NCI-H510A (cell line): ENCODE data around the gene OLA1.
A peak's percentile ranks its signal among the peaks of the same experiment; 100 is the strongest.

Source experiments
- DNase-seq: peaks from one replicate; lab custom pipeline; 2025; lab: John Stamatoyannopoulos, UW

Gene OLA1

DNA sequence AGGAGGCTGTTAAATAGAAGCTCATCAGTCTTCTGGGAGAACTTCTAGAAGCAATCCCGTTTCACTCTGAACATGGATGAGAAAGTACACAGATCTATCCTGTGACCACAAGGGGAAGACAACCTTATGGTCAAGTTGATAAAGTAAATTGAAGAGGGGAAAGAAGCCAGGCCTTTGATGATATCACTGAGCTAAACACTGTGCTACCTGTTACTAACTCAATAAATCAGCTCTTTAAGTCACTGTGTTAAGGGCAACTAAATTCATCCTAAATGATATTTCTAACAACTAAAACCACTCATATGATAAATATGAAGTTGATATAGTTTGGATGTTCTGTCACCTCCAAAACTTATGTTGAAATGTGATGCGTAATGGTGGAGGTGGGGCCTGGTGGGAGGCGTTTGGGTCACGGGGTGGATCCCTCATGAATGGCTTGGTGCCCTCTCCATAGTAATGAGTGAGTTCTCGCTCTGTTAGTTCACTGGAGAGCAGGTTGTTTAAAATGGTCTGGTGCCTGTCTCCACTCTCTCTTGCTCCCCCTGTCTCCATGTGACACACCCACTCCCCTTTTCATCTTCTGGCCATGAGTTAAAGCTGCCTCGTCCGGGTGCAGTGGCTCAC, 23.6 kb downstream of the OLA1 start:
- DNase-seq: no peak

DNA sequence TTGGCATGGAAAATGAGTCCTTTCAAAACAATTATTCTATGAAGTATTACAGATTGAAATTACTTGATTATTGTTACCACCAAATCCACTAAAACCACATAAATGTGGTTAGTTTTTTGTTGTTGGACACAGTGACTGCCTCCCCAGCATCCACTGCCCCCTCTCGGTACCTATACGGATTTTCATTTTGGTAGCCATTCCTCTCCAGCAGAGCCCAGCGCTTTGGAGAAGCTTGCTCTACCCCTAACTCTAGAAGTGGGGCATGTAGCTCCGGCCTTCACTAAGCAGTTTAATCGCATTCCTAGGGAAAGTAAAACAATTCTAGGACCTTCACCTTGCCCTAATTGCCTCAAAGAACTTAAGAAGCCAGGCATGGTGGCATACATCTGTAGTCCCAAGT, 24.2 kb downstream of the OLA1 start:
- DNase-seq: no peak

DNA sequence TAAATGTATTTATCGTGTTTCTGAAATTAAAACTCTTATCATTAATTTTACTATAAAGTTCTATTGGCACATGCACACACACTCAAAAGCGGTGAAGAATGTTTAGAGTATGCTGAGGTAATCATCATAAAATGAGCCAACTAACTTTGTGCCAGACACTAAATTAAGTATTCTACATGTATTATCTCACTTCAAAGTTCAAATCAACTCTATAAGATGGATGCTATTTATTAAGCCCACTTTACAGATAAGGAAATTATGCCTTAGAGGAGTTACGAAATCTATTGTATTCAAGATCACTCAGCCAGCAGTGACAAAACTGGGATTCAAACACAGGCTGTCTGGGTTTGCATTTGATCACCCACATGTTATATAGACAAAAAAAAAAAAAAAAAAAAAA, 24.9 kb downstream of the OLA1 start:
- DNase-seq: no peak

DNA sequence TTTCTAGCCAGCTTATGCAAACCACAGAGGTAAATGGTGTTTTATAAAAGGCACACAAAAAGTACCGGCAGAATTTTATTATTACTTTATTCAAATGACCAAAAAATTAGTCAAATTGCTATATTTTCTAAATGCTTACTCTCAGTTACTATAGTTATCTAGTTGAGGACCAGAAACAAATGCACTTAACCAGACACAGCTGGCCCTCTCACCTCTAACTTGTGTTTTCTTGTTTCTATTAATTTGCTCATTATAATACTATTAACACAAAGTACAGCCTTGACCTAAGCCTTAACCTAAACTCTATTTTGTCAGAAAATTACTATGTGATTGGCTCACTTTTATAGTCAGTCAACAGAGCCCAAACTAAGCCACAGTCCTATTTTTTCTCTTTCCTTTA, 26.2 kb downstream of the OLA1 start:
- DNase-seq: no peak

DNA sequence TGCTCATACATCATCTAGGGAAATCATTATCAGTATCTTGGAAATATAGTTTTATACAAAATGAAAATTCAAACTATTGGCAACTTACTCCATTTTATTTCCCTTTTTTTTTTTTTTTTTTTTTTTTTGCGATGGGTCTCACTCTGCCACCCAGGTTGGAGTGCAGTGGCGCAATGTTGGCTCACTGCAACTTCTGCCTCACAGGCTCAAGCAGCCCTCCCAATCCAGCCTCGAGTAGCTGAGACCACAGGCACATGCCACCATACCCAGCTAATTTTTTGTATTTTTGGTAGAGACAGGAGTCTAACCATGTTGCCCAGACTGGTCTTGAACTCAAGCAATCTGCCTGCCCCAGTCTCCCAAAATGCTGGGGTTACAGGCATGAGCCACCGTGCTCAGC, 29.0 kb downstream of the OLA1 start:
- DNase-seq: no peak

DNA sequence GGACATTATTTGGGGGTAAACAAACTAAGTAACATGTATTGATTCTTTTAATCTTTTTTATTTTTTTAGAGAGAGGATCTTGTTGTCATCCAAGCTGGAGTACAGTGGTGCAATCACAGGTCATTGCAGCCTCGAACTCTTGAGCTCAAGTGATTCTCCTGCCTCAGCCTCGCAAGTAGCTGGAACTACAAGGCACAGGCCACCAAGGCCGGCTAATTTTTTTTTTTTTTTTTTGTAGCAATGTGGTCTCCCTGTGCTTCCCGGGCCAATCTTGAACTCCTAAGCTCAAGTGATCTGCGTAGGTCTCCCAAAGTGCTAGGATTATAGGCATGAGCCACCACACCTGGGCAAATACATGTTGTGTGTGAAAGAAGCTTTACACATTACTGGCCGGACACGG, 29.6 kb downstream of the OLA1 start:
- DNase-seq: no peak

DNA sequence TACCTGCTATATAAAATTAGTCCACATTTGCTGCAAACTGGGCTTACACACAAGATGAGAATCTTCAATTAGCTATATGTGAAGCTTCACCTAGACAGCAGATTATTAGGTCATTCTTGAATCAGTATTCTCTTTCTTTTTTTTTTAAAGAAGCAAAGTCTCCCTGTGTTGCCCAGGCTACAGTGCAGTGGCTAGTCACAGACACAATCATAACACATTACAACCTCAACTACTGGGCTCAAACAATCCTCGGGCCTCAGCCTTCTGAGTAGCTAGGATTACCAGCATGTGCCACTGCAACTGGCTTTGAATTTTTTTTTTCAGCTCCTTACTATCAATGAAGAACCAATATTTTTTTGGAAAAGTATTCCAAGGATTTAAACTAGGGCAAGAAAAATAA, 30.5 kb downstream of the OLA1 start:
- no peak for DNase-seq

DNA sequence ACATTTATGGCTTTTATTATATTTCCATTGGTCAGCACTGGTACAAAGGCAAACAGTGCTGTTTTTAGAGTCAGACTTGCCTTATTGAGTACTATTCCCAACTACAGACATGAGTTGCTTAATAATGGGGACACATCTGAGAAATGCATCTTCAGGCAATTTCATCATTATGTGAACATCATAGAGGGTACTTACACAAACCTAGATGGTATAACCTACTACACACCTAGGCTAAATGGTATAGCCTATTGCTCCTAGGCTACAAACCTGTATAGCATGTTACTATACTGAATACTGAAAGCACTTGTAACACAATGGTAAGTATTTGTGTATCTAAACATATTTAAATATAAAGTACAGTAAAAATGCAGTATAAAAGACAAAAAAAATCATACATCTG, 36.4 kb downstream of the OLA1 start:
- no peak for DNase-seq

DNA sequence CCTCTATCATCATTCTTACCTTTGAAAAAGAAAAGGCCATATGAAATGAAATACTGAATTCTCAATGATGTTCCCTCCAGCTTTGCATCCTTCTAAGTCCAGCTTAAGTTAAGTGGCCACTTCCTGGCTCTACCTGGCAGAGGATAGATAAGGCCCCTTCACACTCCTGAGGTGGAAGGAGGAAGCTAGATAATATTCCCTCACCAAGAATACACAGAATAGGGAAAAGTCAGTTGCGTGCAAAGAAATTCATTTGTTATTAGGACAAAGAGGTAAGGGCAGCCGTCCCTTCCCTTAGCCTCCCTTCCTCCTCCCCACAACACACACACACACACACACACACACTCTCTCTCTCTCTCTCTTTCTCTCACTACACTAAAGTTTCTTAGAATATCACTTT, 37.5 kb downstream of the OLA1 start:
- DNase-seq: peak; percentile 59

DNA sequence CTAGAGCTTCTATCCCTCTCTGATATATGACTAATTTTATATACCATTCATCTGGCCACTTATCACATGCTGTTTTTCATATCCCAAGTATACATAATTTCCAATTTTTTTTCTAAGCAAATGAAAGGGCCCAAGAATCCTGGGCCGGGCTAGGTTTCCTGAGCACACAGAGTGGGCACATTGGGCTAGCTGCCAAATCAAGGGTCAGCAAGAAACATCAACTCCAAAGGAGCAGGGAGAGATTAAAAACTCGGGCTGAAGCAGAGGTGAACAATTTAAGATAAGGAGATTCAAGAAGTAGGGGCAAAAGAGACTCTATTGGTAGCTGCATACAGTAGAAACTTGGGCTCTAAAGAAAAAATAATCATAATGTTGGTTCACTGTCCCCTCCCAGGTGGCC, 39.0 kb downstream of the OLA1 start:
- no peak for DNase-seq

DNA sequence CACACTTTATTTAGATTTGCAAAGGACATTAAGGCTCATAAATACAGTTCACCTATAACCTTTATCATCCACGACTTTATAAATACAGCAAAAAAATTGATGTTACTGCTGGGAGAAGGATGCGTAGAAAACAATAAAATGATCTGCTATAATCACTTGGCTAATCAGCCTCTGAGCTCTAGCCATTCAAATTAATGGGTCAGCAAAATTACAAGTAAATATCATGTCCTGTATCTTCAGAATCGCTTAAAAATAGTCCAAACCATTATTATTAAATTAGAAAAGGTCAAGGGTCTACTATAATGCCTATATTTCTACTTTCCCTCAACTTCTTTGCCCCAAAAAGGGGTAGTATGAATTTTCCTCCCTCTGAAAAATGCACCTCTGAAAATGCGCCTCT, 40.3 kb downstream of the OLA1 start:
- DNase-seq: no peak

DNA sequence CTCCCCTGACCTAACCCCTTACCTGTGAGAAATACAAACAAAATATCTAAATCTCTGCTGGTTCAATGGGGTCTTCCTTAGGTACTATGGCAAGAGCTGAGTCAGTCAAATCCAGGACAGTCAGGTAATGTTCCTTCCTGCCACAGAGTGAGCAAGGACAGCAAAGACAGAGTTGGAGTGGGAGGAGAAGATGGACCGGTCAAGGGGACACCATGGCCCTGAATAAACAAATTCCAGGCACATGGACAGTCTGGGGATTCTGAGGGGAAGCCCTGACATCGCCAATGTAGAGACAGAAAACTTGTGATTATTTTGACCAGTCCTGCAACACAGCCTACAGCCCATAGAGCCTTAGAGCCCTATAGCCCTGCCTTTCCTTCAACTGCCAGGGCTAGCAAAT, 42.8 kb downstream of the OLA1 start:
- no peak for DNase-seq

DNA sequence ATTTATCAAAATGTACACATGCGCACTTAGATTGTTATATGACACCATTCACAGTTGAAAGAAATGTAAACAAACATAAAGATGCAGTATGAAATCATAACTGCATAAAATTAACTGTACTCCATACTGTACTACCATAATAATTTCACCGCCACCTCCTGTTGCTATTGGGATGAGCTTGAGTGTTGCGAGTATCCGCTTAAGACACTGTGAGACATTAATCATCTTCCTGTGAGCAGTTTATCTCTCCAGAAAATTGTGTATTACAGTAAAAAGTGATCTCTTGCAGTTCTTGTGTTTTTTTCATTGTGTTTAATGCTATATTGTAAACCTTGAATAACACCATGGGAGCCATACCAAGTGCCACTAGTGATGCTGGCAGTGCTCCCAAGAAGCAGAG, 46.1 kb downstream of the OLA1 start:
- DNase-seq: no peak

DNA sequence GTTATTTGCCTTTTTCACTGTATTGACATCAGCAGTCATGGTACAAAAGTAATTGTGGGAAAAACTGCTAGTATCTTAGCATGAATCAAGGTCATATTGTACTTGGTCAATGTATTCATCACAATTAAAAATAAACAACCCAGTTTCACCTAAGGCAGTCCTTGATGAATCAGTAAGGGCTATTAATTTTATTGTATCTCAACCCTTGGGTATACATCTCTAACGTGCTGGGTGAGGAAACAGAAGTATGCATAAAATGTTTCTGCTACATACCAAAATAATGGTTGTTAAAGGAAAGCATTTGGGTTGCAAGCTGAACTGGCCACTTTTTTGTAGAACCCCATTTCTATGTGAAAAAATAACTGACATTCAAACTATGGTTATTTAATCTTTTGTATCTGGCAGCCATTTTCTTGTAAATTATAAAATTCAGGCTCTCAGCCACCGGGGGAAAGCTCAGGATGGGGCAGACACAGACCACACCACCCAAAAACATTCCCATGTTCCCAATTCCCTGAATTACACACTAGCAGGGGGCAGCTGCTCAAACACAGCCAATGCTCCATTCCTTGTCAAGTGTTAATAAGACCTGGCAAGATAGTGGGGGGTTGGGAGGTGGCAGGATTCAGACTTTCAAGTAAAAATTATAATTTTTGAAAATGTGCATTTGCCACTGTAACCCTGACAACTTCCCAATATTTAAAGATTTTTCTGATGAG, 49.3 kb downstream of the OLA1 start:
- no peak for DNase-seq

DNA sequence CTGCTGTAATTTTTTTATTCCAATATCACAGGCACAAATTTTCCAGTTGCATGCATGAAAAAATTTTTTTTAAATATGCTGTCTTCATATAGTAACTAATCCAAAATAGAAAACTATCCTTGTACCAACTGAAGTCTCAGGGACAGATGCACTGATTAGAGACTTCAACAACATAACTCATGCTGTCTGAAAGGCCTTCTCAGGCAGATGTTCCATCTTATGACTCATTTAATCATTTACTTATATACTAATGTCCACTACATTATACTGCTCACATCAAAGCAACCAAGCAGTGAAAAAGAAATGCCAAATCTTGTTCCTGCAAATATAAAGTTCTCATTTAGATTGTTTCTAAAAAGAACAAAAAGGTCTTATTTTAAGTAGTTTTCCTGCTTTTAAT, 53.1 kb downstream of the OLA1 start:
- DNase-seq: no peak

DNA sequence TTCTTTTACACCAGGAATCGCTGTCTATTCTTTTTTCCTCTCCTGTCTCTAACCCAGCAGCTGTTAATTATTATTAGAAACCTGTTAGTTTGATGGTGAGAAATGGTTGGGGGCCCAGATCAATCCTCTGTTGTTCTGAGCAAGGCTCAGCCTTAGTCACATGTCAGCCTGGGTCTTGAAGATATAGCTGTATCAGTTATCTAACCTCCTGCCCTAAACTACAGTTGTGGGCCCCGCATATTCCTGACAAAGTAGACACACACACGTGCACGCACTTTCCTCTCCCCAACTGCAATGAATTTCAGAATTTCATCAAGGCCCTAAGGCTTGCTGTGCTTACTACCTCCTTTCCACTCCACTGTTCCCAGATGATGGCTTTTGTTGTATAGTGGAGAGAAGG, 54.6 kb downstream of the OLA1 start:
- no peak for DNase-seq

DNA sequence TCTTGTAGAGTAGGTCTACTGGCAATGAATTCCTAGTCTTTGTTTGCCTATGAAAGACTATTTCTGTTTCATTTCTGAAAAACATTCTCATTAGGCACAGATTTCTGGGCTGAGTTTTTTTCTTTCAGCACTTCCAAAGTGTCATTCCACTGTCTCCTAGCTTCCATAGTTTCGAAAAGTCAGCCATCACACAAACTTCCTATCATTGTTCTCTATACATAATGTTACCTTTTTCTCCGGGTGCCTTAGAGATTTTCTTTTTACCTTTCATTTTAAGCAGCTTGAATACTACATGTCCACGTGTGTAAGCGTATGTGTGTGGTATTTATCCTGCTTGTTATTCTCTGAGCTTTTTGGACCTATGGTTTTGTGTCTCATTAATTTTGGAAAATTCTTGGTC, 55.7 kb downstream of the OLA1 start:
- no peak for DNase-seq

DNA sequence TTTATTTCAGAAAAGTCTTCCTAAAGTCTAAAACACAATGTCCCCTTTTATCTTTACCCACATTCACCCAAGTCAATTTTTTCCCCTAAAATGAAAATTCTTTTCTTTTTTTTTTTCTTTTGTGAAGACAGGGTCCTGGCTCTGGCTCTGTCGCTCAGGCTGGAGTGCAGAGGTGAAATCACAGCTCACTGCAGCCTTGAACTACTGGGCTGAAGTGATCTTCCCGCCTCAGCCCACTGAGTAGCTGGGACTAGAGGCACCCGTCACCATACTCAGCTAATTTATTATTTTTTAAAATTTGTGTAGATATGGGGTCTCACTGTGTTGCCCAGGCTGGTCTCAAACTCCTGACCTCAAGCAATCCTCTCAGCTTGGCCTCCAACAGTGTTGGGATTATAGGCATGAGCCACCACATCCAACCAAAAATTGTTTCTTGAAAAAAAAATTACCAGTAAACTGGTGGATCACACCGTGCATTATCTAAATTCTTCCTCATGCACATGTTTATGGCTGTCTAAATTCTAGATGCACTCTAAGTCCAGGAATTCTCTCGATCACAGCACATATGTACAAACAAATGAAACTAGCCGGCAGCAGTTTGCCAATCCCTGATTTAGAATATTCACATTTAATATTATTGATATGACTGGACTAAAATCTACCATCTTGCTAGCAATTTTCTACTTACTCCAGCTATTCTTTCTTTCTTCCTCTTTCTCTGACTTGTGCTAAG, 56.8 kb downstream of the OLA1 start:
- no peak for DNase-seq

DNA sequence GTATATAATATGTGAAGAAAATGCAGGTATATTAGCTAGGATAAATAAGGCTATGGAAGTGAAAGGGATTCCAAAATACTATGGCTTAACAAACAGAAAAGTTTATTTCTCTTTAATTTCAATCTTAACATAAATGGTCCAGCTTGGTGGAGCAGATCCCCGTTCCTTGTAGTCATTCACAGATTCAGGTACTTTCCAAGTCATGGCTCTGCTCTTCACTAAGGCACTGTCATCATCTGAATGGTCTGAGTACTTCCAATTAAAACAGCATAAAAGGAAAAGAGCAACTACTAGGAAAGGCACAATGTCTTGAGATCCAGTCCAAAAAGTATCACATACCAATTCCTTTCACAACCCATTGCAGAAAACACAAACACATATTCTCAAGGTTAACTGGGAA, 63.4 kb downstream of the OLA1 start:
- DNase-seq: no peak

DNA sequence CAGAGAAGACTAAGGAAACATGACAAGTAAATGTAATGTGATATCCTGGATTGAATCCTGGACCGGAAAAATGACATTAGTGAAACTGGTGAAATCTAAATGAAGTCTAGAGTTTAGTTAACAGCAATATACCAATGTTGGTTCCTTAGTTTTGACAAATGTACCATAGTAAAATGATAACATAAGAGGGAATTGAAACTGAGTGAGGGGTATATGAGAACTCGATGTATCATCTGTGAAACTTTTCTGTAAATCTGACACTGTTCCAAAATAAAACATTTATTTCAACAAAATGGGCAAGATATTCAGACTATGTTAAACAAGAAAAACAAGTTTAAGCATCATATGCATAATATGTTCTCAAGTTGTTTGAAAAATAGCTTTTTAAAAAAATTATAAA, 63.8 kb downstream of the OLA1 start:
- DNase-seq: no peak

DNA sequence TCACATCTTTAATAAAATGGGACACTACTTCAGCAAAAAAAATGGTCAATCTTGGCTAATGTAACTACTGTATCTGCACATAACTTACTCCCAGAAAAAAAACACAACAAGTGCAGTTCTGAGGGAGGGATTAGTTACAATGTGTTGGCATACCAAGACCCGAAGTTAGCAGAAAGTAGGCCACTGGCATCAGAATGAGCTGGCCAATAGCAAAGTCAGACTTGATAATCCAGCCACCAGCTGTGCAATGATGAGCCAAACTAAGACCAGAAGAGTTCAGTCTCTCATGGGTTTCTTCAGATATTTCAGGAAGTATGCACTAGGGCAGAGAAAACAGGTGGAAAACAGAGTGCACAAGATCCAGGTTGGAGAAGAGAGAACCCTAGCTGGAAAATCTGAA, 65.3 kb downstream of the OLA1 start:
- DNase-seq: no peak

DNA sequence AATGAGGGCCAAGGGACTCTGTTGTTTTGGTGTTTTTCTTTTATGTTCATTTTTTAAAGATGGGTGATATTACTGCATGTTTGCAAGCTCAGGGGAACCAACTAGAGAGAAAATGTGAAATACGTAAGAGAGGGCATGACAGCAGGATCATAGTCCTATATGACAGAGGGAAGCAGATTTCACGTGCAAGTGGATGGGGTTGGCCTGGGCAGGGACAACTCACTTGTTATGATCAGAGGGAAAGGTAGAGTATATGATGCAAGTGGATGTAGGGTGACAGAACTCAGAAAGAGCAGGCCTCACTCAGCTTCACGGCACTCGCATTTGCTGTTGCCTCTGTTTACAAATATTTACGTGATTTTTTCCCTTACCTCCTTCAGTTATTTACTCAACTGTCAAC, 67.0 kb downstream of the OLA1 start:
- no peak for DNase-seq

DNA sequence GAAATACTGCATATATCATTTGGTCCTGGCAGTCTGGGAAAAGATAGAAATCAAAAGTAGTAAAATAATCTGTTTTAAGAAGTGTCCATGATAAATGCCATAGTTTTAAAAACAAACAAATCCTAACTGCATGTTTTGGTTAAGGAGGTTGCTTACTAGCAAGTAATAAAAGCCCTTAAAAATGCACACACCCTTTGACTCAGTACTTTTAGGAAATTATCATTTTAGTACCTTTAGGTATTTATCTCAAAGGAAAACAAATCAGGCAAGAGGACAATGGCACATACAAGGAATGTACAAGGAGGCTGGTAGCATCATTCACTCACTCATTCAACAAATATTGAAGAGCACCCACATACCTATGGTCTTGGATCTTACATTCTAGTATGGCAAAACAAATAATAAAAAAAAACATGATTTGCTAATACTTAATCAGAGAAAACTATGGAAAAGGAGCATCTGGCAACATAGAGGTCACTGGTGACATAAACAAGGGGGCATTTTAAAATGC, 67.6 kb downstream of the OLA1 start:
- no peak for DNase-seq
